GM21786 (cell line): ENCODE data around the gene LRMDA.

ENCODE experiments used
- ATAC-seq: cut with Tn5 transposase; IDR thresholded peaks from one replicate; pipeline ENCODE4 v1.9.1; 2021; ENCODE audit not compliant: unreplicated experiment

LRMDA gene

GRCh38 chr10:75443362-75443761 is 11.9 kb downstream of the LRMDA start:
- ATAC-seq, result no peak

GRCh38 chr10:75444781-75445386 is 13.5 kb downstream of the LRMDA start:
- ATAC-seq, result no peak

DNA sequence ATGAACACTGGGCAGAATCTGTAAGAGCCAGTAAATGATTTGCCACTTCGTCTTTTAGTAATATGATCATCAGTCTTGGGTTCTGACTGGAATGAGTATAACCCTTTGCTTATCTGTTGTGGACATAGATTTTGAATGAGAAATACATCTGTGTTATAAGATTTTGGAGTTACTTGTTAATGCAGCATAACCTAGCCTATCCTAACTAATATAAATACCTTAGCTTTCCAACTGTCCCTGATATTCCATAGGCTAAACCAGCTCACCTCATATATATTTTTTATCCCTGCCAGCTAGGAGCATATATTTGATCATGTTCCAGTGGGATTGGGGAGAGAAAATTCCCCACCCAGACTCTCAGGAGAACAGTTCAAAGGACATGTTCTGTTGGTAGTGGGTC is 15.1 kb downstream of the LRMDA start:
- no peak for ATAC-seq

GRCh38 chr10:75448166-75448565 is 16.7 kb downstream of the LRMDA start:
- no peak for ATAC-seq

DNA sequence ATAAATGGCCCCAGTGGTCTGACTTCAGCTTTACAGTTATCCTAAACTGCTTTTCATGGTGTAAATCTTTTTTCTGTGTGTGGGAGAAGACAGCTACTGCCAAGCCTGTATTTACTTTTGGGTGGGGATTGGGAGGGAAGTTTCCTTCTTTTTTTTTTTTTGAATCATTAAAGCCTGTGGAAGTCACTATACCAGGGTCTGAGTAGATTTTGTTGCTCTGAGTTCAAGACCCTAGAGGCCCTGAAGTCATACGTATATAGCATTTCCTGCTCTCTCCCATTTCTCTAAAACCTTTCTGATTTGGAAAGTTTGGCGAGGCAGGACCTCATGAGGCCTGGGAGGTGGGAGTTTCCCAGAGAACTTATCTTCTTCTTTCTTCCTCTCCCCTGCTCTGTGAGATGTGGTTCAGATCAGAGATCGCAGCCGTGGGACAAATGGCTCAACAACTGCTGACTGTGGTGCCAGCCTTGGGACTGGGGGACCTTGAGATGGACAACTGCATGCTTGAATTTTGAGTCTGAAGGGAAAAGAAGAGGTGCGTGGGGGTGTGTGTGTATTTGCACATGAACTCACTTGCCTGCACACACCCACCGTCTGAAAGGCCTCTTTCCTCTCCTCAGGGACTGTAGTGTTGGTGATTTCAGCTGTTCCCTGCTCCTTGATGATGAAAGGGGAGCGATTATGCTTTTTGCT is 18.1 kb downstream of the LRMDA start:
- ATAC-seq, result no peak

GRCh38 chr10:75450075-75450445 is 18.6 kb downstream of the LRMDA start:
- ATAC-seq, result no peak

DNA sequence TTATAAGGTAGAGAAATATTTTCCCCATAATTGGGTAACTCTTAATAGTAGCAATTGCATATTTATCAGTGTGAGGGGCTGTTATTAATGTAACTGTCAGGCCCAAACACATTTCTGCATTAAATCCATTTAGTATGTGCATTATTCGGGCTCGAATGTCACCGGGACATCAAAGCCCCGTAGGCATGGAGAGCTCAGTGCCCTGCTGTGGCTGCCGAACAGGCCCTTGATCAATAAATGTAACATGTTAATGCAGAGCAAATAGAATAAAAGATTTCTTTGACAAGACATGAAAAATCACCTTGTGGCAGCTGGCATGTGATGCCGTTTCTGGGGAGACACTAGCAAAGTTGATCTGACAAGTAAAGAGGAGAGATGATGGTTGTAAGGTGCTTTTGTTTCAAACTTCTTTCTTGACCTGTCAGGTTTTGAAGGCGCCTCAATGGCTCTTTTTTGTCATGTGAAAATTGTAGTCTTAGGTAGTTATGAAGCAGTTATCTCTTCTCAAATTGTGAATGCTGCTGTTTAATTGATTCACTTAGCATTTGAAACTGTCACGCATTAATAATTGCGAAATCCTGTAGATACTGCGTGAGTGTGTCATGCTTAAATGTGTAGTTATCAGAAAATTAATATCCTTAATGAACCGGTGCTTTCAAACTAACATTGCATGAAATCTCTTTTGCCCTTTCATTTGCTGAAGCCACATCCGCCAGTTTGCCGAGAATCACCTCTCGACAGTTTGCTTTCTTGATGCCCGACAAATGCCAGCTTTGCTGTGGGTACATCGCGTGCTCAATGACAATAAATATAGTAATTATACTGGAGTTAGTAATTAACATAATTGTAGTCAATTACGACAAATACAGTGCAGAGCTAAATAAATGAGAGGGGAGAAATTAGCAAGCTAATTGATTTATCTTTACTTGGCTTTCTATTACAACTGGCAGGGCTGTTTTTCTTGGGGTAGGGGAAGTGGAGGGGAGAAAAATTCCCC is 19.5 kb downstream of the LRMDA start:
- no peak for ATAC-seq

- no peak for ATAC-seq
These were observed 20.4 kb downstream of the LRMDA start for GRCh38 chr10:75451831-75452230.

DNA sequence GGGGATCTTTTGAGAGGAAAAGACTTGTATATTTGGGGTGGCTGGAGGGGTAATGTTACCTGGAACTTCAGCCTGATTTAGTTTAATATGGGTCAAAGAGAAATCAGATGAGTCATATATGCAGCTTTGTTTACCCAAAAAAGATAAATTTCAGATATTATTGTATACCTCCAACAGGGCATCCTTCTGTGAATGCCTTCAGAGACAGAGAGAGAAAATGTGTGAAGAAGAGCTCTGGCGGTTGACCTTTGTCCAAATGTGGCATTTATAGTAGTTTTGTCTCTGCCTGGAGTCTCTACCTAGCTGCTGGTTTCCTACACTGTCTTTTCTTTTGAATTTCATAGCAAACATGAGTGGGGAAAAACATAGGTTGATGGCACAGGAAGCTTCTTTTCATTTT is 21.6 kb downstream of the LRMDA start:
- no peak for ATAC-seq

DNA sequence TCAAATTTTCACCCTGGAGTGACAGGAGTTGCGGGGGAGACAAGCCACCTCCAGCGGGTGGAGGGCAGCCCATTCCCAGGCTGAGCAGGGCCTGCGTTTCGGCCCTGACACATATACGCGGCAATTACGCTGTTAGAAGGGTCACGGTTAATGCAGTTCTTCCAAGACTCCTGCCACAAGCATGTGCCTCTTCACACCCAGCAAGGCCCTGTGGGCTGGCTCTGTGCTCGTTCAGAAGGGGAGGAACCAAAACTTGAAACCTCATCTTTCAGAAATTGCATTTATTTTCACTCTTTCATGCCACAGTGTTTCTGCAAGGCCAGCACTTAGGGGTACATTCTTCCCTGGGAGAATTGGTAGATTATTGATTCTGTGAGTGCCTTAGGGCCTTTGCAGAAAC is 24.7 kb downstream of the LRMDA start:
- ATAC-seq, result no peak

DNA sequence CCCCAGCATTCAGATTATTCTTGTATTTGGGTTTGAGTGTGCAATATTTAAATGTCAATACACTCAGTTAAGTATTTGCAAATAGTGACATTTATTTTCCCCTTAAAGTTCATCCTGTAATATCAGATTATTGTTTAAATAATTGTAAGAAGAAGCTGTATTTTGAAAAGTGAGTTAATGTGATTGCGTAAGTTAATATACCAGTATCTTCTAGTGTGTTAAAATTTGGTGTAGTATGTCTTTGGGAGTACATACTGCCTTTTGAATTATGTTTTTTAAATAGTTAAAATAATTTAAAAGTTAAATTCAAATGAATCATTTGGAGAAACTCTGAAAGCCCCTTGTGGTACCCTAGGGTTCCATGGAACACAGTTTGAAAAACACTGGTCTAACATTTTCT is 28.6 kb downstream of the LRMDA start:
- ATAC-seq, result no peak

- no peak for ATAC-seq
These were observed 30.5 kb downstream of the LRMDA start for GRCh38 chr10:75461672-75462649.

DNA sequence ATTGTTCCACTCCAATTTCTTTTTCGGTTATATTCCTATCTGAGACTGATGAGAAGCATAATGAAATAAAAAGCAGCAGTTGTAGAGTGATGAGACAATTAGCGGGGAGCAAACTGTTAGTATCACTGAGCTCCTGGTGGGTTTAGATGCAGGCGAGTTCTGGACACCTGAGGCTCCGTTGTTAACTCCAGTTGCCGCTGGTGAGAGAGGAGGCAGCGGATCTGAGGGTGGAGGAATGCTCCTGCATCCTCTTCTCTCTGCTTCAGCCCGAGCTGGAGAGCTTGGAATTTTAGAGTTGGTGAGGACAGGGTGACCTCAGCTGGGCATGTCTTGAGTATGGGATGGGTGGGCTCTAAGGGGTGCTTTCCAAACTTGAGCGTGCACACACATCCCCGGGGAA is 31.4 kb downstream of the LRMDA start:
- no peak for ATAC-seq

GRCh38 chr10:75464478-75465449 is 33.3 kb downstream of the LRMDA start:
- ATAC-seq, result no peak

GRCh38 chr10:75465450-75465827 is 34.0 kb downstream of the LRMDA start:
- ATAC-seq, result no peak

DNA sequence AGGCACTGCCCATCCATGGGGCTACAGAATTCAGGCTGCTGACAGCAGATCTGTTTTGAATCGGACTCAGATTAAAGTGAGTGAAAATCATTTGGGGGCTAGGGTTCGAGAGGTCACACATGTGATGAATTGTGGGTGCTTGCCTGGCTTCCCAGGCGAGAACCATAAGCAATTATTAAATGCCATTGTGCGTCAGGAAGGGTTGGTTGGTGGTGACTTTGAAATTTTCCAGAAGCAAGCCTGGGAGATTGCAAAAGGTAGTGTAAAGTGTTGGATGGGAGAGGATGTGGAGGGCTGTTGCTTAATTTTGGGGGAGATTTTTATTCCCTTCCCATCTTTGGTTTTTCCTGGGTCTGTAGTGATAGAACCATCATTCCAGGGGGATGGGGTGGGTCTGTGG is 34.6 kb downstream of the LRMDA start:
- no peak for ATAC-seq

DNA sequence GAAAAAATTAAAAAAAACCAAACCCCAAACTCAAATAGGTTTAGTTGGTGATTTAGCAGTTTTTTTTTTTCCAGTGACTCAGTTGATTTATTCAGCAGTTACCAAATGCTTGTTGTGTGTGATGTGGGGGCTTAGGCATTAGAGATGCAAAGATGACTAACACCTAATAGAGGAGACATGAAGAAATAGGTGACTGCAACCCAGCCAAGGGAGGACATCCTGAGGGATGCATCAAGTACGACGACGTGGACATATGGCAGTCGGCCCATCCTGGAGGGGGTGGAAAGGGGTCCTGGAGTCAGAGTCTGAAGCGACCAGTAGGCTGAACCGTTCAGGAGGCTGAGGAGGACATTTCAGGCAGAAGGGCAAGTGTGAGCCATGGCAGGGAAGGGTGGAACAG is 35.5 kb downstream of the LRMDA start:
- no peak for ATAC-seq

DNA sequence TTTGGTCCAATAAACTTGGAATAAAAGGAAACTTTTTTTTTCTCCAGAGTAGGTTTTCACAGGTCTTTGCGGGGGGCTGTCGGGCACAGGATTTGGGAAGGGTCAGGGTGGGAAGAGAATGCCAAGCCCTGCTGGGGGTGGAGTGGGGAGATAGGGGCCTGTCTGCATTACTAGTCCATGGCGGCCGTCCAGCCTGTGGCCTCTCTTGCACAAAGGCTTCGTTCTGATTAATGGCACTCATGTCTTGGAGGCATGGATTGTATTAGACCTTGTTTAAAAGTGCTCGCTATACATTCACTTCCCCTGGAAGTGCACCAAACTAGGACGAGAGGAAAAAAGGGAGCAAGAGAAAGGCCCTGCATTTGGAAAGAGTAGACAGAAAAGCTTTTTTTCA is 37.2 kb downstream of the LRMDA start:
- ATAC-seq, result no peak

- no peak for ATAC-seq
These were observed 37.7 kb downstream of the LRMDA start for GRCh38 chr10:75469006-75469616.
